Cortex of kidney (tissue), 1 donor: Measurements from ENCODE around the gene GPRC5B.

Experiments used
- DNase-seq: peaks from one replicate; lab custom pipeline; 2025; lab: John Stamatoyannopoulos, UW

Gene GPRC5B

GRCh38 chr16:19844945-19845641 lies 39.6 kb downstream of the GPRC5B start:
- no peak for DNase-seq

GRCh38 chr16:19843371-19843770 lies 41.3 kb downstream of the GPRC5B start:
- DNase-seq = no peak

GRCh38 chr16:19842426-19843157 lies 42.1 kb downstream of the GPRC5B start:
- no peak for DNase-seq

- no peak for DNase-seq
Observed at GRCh38 chr16:19841184-19841583, 43.5 kb downstream of the GPRC5B start.

- no peak for DNase-seq
Observed at GRCh38 chr16:19840524-19841110, 44.0 kb downstream of the GPRC5B start.

GRCh38 chr16:19837984-19838707 lies 46.5 kb downstream of the GPRC5B start:
- DNase-seq = no peak

GRCh38 chr16:19837331-19837980 lies 47.2 kb downstream of the GPRC5B start:
- DNase-seq = no peak

- DNase-seq = no peak
Observed at GRCh38 chr16:19835968-19836421, 48.7 kb downstream of the GPRC5B start.

- no peak for DNase-seq
Observed at GRCh38 chr16:19835196-19835595, 49.5 kb downstream of the GPRC5B start.

- DNase-seq = no peak
Observed at GRCh38 chr16:19833581-19833980, 51.1 kb downstream of the GPRC5B start.

- no peak for DNase-seq
Observed at GRCh38 chr16:19833176-19833575, 51.5 kb downstream of the GPRC5B start.

- no peak for DNase-seq
Observed at GRCh38 chr16:19831678-19832077, 53.0 kb downstream of the GPRC5B start.

- no peak for DNase-seq
Observed at GRCh38 chr16:19830902-19831560, 53.6 kb downstream of the GPRC5B start.

- no peak for DNase-seq
Observed at GRCh38 chr16:19829844-19830692, 54.6 kb downstream of the GPRC5B start.

- DNase-seq = no peak
Observed at GRCh38 chr16:19824216-19824615, 60.4 kb downstream of the GPRC5B start.

- no peak for DNase-seq
Observed at GRCh38 chr16:19823322-19823721, 61.3 kb downstream of the GPRC5B start.

- DNase-seq = no peak
Observed at GRCh38 chr16:19822533-19822932, 62.1 kb downstream of the GPRC5B start.

GRCh38 chr16:19817875-19818274 lies 66.8 kb downstream of the GPRC5B start:
- DNase-seq = no peak

- no peak for DNase-seq
Observed at GRCh38 chr16:19817122-19817521, 67.5 kb downstream of the GPRC5B start.

GRCh38 chr16:19815418-19815817 lies 69.2 kb downstream of the GPRC5B start:
- no peak for DNase-seq
